Stimulated activated CD4-positive, alpha-beta T cell treated with anti-CD3 and anti-CD28 coated beads, Interleukin-2, amount 100 ng/mL, for 24 hours (primary cell): ENCODE measurements around the gene EPHB2.
"Not testable (repeated sequence)": the region's sequence is repeated elsewhere in the genome, so short reads cannot be mapped to it uniquely, and the experiment has no call there.

Experiments used
- DNase-seq, 2 donors: peaks; one replicate each; pipeline ENCODE4 v3.0.0-alpha.2; 2020

Gene EPHB2

DNA sequence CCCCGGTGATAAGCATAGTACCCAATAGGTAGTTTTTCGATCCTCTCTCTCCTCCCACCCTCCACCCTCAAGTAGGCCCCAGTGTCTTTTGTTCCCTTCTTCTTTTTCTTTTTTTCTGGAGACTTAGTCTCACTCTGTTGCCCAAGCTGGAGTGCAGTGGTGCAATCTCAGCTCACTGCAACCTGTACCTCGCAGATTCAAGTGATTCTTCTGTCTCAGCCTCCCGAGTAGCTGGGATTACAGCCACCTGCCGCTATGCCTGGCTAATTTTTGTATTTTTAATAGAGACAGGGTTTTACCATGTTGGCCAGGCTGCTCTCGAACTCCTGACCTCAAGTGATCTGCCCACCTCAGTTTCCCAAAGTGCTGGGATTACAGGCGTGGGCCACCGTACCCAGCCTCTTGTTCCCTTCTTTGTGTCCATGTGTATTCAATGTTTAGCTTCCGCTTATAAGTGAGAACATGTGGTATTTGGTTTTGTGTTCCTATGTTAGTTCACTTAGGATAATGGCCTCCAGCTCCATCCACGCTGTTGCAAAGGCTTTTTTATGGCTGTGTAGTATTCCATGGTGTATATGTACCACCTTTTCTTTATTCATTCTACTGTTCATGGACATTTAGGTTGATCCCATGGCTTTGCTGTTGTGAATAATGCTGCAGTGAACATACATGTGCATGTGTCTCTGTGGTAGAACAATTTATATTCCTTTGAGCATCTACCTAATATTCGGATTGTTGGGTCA is 133.0 kb downstream of the EPHB2 start:
- not testable (repeated sequence) for DNase-seq

- no peak for DNase-seq
These were observed 134.0 kb downstream of the EPHB2 start for GRCh38 chr1:22844621-22845020.

DNA sequence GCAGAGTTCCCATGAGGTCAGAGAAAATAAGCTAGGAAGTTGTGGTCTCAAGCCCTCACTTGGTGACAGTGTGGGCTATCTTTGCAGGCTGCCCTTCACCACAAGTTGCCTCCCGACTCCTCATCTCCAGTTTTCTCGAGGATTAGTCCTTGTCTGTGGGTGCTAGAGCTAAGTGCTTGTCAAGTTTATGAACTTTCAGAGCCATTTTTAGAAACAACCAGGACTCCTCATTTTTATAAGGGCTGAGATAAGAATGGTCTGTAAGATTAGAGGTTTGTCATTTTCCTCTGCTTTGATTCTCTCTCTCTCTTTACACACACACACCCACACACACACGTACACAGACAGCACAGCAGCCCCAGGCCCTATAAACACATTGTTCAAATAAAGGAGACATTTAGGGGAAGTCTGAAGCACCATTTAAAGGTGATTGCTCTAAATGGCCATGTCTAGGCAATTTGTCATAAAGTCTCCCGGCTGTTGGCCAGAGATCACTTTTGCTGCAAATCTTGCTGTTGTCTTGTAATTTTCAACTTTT is 134.8 kb downstream of the EPHB2 start:
- no peak for DNase-seq

GRCh38 chr1:22846458-22846857 is 135.8 kb downstream of the EPHB2 start:
- peak in 1 of 2 donors; percentile 28 for DNase-seq

DNA sequence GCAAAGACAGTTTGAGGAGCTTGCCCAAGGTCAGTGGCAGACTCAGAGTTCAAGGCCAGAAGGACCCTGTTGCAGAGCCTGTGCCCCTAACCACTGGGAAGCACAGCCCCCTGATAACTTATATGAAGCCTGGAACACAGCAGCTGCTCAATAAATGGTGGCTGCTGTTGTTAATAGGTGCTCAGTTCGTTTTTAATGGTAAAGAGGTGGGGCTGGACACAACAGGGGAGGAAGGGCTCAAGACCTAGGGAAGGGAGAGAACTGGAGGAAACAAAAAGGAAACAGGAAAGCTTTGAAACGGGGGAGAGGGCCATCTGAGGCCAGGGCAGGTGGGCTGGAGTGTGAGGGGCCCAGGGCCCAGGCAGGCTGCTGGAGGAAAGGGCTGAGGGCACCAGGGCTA is 136.6 kb downstream of the EPHB2 start:
- no peak for DNase-seq

DNA sequence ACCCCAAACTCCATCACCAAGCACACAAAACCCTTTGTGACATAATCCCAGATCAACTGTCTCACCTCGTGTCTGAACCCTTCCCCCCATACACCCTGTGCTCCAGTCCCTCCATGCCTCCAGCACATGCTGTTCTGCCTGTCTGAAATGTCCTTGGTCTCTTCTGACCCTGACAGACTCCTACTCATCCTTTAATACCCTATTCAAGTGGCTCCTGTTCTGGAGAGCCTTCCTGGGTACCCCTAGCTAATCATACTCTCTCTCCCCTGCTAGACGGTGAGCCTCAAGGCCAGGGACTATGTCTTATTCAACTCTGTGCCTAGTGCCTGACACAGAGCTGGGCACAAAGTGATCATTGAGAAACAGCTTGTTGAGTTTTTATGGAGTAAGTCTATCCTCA is 137.1 kb downstream of the EPHB2 start:
- no peak for DNase-seq

GRCh38 chr1:22848405-22848804 is 137.8 kb downstream of the EPHB2 start:
- no peak for DNase-seq

- DNase-seq = no peak
These were observed 139.1 kb downstream of the EPHB2 start for GRCh38 chr1:22849770-22850169.

- DNase-seq = no peak
These were observed 139.6 kb downstream of the EPHB2 start for GRCh38 chr1:22850281-22850680.

DNA sequence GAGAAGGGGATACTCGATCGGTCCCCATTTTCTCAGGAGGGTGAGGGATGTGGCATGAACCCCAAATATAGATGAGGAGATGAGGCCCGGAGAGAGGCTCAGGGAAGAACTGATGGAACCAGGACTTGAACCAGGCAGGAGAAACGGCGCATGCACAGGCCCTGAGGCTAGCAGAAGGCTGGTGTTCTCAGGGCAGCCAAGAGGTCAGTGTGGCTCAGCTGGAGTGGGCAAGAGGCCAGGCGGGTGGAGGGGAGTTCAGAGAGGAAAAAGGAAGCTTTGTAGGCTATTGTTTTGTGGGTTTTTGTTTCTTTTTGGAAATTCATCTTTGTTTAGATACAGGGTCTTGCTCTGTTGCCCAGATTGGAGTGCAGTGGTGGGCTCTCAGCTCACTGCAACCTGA is 140.0 kb downstream of the EPHB2 start:
- DNase-seq = no peak

- no peak for DNase-seq
These were observed 140.9 kb downstream of the EPHB2 start for GRCh38 chr1:22851517-22851916.

DNA sequence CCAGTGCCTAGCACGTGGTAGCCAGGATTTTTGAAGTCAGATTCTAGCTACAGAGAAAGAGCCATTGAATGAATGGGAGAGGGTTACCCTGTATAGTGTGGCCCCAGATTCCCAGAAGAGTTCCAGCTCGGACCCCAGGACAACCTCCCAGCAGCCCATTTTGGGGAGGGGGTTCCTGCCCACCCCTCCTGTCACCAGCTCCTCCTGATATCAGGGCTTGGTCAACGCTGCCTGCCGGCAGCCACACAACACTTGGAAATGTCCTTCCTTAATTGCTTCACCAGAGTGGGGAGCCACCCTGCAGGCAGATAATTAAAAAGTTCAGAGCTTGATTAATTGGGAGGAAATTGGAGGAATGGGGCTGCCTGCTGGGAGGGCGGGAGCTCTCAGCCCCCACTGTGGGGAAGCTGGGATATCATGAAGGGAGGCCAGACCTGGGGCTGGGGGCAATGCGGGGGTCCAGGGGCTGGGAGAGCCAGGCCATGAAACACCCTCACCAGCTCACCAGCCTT is 141.6 kb downstream of the EPHB2 start:
- DNase-seq = no peak

DNA sequence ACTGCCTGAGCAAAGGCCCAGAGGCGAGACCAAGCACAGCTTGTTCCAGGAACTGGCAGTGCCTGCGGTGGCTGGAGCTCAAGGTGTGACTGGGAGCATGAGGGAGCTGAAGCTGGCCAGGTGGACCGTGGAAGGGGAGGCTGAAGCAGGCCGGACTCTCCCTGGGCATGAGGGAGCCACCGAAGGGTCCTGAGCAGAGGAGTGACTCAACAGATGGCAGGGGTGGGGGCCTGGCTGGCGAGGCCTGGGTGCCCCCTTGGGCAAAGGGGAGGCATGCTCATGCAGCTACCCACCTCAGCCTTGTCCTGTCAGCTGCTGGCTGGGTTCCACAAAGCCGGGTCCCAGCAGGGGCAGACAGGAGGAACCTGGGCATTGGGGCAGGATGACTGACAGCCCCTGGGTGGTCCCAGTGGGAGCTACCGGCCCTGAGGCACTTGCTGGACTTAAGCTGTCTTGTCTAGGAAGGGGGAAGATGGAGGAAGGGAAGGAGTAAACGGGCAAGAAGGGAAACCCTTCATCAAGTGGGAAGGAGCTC is 143.1 kb downstream of the EPHB2 start:
- no peak for DNase-seq

DNA sequence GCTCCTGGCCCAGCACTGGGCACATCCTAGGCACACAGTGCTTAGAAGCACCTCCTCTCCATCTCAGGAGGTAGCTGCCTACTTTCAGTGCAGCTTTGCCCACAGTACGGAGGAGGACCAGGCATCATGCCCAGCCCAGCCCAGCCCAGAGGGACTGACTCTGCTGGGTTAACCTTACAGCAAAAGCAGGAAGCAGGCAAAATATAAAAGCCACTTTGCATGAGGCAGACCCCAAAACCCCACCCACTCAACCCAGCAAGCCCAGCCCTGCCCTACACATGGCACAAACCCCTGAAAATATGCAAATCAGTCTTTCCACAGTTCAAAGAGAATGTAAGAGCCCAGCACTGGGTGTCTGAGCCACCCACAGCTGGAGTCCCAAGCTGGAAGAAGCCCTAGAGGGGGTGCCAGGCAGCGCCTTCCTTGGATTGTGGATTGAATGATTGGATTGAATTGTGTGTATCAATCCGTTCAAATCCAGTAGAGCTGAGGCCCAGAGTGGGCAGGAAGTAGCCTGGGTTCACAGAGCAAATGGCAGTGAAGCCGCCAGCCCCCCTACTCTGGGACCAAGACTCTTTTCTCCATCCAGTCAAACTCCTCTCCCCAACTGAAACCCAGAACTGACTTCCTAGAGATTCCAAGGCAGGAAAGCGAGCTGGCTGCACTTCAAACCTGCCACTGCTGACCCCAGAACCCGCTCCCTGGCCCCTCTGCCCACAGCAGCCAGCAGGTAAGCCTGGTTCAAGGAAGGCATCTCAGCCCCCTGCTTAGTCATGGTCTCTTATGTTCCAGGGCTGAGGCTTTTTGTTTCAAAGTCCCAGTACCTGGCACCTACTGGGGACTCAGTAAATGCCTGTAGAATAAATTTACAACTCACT is 144.3 kb downstream of the EPHB2 start:
- no peak for DNase-seq

- DNase-seq = no peak
These were observed 145.3 kb downstream of the EPHB2 start for GRCh38 chr1:22855668-22856606.

GRCh38 chr1:22857661-22858060 is 147.0 kb downstream of the EPHB2 start:
- DNase-seq = no peak

- no peak for DNase-seq
These were observed 149.8 kb downstream of the EPHB2 start for GRCh38 chr1:22860414-22860800.

GRCh38 chr1:22860883-22861385 is 150.3 kb downstream of the EPHB2 start:
- no peak for DNase-seq

DNA sequence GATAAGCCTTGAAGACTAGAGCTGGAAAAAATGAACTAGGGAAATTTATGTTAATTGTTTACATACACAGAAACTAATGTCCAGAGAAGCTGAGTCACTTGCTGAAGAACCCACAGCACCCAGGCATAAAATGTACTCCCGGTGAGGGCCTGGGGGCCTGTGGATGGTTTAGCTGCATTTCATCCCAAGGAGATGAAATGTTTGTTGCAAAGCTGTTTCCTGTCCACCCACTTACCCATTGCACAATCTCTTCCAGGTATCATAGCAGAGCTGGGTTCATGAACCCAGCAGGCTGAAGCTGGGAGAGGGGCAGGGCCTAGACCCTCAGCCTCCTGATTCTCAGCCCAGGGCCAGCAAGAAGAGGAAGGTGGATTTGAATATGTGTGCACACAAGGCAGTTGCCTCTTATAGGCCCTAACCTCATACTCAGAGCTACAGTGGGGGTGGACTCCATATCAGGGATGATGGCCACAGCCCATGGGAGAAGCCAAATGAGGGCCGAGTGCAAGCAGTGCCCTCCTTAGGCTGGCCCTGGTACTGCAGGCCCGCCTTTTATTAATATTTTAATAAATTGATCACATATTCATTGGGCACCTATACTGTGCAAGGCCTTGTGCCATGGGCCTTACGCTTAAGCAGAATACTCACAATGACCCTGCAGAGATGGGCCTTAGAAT is 151.3 kb downstream of the EPHB2 start:
- peak in 1 of 2 donors; percentile 18 for DNase-seq

DNA sequence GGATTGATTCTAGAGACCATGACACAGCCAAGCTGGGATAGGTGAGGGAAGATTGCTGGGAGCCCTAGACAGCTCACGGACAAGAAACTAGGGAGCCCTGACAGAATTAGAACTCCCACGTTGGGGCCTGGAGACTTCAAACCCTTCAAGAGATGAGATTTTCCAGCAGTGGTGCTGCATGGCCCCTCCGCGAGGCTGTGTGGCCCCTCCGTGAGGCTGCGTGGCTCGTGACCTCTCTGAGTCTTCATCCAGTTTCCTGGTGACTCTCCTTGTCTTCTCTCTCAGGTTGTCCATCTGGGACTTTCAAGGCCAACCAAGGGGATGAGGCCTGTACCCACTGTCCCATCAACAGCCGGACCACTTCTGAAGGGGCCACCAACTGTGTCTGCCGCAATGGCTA is 152.1 kb downstream of the EPHB2 start:
- DNase-seq = no peak

GRCh38 chr1:22863766-22864165 is 153.1 kb downstream of the EPHB2 start:
- no peak for DNase-seq
